Fibroblast of gingiva (primary cell): Measurements from ENCODE around the gene STAT5A.

ENCODE experiments used
- DNase-seq: peaks from one replicate; pipeline ENCODE4 v3.0.0-alpha.2; 2011; ENCODE audit warnings: low read depth

Gene STAT5A

DNA sequence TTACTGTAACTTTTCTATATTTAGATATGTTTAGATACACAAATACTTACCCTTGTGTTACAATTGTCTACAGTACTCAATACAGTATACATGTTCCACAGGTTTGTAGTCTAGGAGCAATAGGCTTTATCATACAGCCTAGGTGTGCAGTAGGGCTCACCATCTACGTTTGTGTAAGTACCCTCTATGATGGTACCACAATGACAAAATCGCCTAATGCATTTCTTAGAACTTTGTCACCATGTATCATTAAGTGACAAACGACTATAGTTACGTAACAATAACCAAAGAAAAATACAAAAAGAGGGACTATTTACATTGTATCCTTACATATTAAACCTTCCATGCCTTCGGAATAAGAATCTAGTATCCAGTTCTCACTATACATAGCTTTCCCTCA, 20.1 kb upstream of the STAT5A start:
- DNase-seq, result no peak

DNA sequence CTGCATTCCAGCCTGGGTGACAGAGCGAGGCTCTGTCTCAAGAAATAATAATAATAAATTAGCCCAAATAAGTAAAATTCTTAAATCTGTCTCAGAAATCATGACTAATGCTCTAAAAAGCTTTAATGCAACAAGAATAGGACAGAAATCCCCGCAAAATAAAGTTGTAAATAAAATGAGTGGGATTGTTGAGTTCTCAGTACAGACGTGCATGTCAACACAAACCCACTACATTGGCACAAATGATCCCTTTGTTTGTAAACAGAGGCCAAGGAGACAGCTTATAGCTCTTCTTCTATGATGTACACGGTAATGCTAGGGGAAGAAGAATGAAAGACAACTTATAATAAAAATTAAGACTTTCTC, 18.1 kb upstream of the STAT5A start:
- no peak for DNase-seq

DNA sequence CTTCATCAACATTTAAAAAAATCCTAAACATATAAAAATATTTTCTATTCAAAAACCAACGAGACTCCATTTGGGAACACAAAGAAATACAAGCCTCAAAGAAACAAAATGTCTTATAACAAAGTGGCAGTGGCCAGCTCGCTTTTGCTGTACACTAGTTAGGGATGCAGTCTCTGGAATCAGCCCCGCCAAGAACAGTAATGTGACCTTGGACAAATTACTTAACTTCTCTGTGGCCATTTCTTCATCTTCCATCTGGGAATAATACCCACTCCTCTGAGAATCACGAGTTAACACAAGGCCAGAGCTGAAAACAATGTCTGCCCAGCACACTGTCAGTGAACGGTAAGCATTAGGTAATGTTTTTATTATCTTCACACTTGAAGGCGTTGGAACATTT, 17.7 kb upstream of the STAT5A start:
- DNase-seq, result peak; percentile 57

DNA sequence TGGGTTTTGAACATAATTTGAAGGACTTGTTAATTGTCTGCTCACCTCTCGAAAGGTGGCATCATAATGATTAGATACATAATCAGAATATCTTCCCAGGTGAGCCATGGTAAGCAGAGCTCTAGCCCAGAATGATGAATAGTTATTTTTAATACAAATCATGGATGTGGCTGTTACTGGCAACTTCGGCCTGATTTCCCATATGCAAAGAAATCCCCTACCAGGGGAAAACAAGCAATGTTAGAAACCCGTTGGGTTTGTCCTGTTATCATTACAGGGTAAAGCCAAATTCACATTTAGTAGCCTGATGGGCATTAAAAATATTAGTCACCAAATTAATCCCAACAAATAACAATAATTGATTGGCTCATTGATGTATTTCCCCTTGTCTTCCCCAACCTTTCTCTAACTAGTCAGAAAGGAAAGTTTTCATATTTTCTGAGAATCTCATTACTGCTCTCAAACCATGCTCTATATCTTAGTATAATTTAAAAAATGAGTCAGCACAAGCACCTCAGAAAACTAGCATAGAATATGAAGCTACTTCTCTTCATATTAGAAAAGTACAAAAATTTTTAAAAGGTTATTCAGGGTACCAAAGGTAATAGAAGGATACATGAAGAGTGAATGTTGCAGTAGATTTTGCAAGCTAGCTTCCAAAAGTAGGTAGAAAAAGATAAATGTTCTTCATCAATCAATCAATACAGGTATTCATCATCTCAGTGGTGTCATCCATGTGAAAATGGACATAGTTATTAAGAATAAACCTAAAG, 17.1 kb upstream of the STAT5A start:
- no peak for DNase-seq

DNA sequence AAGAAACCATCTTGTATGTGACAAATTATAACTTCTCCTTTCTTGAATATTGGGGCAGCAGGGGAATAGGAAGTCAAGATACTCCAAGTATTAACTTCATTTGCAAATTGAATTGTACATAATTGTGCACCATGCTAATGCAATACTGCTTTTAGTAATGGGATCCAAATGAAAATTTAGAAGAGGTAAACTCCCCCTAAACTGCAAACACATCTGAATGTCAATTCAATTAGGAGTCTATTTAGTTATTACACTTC, 16.6 kb upstream of the STAT5A start:
- DNase-seq, result no peak

DNA sequence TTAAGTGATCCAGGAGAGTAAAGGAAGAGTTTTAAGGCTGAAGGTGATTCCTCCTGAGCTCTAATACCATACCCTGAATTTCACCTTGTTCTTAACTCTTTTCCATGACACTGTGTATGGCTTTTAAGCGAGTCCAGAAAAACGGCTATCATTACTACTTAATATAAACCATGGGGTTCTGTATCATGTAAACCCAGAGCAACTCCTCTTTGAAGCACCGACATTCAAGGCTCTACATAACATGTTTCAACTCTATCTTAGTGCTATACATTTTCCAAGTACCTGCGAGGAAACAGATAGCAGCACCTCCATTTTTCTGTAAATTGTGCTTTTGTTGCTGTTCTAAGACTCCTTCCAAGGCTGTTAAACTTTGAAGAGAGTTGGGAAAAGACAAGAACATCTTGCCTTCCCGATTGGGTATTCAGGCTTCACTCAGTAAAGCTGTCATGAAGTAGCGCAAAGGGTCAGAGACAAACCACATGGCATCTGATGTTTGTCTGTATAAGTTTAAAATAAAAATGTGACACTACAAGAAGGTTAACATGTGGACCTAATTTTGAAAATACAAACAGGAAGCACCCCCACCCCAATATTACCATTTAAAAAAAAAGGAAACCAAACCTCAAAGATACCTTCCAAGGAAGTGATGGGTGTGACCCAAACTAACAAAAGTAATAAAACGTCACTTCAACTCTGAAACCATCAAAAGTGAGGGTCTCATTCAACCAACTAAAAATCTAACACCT, 16.0 kb upstream of the STAT5A start:
- no peak for DNase-seq

DNA sequence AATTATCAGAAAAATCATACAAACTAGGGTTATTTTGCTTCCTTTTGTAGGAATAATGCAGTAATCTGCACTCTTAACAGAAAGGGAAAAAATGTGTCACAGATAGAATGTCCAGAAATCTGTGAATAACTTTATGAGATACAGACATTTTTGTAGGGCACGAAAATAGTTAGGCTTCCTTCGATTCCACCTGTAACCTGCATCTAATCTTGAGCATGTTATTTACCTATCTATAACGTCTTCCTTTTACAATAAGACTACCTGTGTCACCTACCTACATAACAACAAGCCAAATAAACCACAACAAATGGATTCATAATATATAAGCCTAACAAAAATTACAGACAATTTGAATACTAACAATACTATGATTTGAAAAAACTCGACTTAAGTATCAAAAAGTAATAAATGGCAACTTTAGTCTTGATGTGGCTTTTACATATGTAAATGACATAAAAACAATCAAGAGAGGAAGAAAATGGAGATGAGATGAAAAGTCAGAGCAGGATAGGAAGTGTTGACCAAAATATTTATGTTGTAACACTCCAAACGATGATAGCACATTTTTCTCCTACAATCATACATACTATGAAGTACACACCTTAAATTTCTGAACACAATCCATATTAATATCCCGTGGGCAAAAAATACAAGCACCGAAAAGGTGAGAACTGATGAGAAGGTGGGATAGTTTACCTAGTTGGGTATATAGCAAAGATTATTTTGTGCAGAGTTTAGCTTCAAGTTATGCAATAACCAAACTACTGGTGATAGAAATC, 14.6 kb upstream of the STAT5A start:
- DNase-seq, result no peak

DNA sequence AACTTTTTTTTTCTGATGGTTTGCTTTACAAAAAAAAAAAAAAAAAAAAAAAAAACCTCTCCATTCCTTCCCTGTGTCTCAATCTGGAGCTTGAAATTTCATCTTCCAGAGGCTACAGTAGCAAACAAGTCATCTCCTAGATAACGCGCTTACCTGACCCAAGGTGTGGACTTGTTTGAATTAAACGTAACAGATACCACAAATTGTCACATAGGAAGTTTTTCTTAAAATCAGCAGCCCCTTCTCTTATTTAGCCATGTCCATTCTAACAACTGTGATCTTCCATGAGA, 14.1 kb upstream of the STAT5A start:
- no peak for DNase-seq

DNA sequence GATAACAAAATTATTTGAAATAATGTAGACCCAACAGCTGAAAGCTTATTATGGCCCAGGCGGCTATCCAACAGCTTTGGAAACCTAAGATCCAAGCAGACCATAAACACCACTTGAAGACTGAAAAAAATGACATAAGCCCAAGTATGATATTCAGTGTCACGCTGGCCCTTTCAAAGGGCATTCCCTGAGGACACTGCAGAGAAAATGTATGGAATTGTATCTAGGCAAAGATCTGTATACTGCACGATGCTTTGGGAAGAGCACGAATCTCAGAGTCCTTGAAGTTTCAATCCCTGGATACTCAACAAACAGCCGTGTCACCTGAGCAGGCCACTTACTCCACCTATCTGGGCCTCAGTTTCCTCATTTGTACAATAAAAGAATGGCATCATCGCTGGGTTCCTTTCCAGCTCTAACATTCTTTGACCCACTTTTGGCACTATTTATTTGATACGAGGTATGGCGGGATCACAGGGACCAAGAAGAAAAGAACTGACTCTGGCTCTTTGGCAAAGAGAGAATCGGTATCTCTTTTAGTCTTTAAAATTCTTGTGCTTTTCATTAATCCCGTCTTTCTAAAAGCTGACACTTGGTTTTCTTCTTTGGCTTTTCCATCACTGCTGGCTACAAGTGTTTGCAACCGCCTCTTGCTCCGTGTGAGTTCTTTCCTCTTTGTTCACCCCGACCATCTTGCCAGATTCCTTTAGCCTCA, 13.3 kb upstream of the STAT5A start:
- peak; percentile 23 for DNase-seq

DNA sequence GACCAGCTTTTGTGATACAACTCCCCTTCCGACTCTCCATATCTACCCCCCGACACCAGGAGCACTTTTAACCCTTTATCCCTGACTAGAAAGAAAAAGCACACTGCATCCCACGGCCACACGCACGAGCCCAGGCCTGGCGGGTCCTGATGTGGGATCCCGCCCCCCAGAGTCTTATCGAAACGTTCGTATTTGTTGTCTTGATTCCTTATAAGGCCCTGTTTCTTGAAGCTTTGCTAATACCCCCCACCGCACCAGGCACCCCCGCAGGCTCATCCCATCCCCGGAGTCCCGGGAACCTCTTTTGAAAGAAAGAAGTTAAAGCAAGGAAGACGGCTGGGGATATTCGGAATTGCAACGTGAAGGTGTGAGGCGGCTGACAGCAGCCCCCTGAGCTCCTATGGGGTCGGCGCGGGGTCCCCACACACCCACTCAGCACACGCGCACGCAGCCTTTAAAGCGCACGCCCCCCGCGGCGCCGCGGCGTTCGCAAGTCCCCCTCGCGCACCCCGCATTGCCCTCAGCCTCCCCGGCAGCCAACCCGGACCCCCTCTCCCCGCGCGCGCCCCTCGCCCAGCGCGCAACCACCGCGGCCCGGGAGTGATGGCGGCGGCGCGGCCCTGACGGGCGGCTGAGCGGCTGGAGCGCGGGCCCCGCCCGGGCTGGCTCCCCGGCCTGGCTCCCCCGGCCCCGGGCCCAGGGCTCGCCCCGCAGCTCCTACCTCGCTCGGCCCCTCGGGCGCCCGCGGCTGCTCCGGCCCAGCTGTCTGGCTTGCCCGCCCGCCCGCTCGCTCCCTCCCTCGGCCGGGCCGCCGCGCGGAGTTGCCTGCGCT, 12.6 kb upstream of the STAT5A start:
- no peak for DNase-seq

DNA sequence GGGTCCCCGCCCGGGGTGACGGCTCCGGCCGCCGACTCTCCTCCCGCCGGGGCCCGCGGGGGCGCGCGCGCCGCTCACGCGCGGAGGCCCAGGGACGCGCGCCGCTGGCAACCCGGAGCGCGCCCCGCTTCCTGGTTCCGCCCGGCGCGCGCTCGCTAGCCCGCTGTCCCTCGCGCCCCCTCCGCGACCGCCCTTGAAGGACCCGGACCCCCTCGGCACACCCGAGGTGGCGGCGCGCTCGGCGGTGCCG, 12.0 kb upstream of the STAT5A start, which contains the start of gene STAT5B:
Gene STAT5B (minus strand): TSS at position 33 of the 250 bp plus-strand sequence. CDS start 44,264 bp downstream, outside the sequence.
- DNase-seq, result peak; percentile 65

DNA sequence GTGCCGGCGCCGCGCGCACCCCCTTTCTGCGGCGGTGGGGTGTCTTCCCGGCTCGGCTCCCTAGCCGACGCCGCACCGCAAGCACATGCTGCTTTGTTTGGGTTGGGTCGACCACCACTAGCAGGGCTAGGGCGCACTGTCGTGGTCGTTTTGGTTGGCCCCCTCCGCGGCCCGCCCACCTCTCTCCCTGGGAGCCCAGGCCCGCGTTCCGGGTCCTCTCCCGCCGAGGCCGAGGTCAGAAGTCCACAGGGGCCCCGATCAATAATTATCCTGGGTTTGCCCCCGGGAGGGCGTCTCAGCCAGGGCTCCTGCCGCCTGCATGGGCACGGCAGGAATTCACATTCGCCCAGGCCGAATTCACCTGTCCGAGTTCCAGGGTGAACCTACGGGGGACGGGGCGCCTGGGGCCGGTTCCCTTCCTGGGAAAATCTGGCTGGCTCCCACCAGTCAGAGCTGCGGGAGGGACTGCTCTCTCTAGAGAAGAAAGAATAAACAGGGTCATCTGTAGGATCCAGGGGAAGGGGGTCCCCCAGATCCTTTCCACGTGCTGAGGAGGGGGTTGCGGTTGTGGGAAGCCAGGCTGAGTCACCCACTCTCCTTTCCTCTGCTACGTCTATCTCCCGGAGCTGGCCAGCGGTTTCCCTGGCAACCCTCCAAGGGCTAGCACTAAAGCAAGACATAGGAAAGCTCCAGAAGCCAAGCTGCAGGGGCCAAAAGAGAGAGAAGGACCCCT, 11.5 kb upstream of the STAT5A start:
- DNase-seq, result peak; percentile 62

DNA sequence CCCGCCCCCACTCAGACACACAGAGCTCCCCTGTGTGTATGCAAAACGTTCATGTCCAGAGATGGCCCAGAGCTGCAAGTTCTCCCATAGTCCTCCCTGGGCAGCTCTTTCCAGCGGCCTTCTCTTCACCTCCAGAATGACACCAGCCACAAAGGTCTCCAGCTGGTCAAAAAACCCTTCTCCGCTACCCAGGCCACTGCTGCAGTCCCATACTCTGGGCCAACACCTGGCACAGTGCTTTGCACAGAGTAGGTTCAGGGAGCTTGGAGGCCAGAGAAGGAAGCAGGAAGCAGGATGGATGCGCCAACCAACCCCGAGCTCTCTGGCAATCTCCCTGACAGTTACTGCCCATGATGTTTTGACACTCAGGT, 11.0 kb upstream of the STAT5A start:
- no peak for DNase-seq

DNA sequence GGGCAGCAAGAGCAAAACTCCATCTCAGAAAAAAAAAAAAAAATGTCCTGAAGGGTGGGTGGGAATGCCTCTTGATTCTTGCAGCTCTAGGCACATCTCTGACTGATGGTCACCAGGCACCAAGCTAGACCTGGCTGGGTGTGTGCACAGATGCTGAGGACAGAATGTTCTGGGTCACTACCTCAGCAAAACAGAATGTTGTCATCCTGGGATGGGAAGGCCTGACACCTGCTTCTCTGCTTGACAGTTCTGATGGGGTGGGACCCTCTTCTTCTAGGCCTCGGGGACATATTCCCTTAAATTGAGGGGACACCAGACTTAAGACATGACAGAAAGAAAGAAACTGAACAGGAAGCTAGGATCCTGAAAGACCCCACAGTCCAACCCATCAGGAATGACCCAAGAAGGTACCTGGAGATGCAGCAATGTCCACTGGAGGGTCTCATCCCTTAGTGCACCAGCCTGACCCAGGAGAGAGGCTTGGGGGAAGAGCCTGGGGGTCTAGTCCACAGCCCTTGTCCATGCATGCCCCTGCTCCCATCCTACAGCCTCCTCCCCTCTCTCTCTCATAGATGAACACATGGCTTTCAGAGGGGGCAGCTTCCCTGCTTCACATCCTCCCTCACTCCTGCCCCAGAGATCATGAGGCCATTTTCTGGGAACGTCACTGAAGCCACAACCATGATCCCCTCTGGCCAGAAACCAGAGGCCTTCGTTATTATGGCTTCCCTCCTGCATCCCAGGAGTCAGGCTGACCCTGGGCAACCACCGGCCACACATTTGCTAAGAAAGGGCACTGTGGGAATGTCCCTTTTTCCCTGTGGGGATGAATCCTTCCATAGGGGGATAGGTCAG, 8.3 kb upstream of the STAT5A start:
- DNase-seq, result no peak

DNA sequence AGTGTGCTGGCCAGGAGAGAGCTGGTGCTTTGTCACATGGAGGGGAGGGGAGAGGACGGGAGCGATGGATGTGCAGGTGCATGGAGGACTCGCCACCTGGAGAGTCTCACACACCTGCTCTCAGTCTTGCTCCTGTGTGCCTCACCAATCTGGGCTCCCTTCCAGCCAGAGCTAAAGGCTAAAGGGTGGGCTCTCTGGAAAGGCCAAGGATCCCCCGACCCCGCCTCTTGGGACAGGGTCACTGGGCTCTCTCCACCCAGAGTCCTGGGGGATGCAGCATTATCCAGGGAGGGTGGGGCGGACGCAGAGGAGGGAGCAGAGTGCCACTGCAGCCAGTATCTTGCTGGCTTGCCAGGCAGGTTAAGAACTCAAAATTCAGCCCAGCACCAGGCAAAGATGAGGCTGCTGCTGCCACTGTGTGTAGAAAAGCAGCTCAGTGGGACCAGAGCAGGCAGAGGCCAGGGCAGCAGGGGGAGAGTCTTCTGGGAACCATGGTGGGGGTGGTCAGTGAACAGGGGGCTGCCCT, 6.7 kb upstream of the STAT5A start:
- DNase-seq, result no peak

DNA sequence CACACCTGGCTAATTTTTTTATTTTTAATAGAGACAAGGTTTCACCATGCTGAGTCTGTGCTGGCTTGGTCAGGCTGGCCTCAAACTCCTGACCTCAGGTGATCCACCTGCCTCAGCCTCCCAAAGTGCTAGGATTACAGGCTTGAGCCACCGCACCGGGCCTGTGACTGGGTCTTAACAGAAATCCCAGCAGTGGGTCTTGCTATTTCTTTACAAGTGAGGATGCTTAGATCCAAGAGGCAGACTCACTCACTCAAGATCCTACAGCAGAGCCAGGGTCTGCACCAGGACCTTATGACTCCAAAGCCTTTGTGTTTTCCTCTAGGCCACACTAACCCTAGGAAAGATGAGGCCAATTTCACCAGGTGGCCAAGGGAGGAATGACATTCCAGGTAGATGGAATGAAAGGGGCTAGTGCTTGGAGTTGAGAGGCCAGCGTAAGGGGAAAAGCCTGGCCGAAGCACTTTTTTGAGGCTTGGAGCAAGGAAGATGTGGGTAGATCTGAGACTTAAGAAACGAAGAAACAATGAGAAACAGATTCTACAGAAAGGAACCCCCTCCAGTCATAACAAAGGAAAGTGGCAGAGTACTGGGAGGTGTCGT, 5.7 kb upstream of the STAT5A start:
- no peak for DNase-seq

DNA sequence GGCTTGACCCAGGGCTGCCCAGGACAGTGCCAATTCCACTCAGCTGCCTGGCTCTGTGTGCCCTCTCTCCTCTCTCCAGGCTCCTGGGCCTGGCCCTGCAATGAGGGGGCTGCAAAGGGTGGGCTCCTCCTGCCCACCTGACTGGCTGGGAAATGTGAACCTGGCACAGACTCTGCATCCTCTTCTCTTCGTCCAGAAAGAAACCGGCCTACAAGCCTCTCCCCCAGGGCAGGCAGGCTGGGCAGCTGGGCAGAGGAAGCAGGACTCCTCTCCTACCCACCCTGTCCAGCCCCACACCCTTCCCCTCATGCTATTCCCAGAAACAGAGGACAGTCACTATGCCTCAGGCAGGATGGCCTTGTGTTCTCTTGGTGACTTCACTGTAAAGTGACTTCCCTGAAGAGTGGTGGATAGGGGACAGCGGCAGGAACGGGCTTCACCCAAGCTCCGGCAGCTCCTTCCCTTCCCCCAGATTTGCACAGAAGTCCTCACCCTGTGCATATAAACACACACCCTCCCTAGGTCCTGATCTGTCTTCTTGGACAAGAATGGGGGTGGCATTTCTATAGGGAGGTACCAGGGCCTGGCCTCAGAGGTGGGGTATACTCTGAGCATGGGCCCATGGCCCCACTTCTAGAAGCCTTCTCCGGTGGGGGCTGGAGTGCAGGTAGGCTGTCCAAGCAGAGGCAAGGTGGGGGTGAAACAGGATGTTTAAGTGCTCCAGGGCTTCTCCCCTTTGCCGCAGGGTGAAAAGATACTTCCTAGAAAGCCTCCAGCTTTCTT, 4.9 kb upstream of the STAT5A start:
- no peak for DNase-seq

DNA sequence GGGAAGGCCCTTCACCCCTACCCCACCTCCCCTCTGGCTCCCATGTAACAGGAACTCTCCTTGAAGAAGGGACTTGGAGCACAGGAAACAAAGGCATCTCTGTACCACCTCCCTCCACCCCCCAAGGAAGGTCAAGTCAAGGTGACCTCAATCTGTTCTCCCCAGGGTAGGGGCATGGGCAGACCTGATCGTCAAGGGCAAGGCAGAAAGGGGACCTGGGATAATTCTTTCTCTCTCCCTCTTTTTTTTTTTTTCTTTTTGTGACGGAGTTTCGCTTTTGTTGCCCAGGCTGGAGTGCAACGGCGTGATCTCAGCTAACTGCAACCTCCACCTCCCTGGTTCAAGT, 4.3 kb upstream of the STAT5A start:
- DNase-seq, result no peak

DNA sequence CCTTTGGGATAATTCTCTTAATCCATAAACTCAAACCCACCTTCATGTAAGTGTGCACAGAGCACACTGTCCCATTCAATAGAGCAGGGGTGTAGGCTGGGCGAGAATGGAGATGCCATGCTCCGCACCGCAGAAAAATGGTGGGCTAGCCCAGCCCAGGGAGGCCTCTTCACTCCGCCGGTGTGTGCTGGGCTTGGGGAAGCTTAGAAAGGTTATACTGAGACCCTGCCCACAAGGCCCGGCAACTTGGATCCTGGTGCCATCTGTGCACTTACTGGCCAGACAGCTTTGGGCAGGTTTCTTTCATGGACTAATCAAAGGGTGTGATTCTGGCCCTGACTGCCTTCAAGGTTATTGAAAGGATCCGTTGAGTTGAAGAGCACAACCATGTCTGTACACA, 3.7 kb upstream of the STAT5A start:
- no peak for DNase-seq
